HG03064 (cell line): ENCODE data around the gene HIF3A.

Experiments used
- ATAC-seq: cut with Tn5 transposase; IDR thresholded peaks from one replicate; pipeline ENCODE4 v1.9.1; 2021; ENCODE audit warnings: low read depth; ENCODE audit not compliant: unreplicated experiment

The HIF3A gene

GRCh38 chr19:46376241-46377153, 79.7 kb downstream of the HIF3A start:
- no peak for ATAC-seq

GRCh38 chr19:46378268-46378667, 81.4 kb downstream of the HIF3A start:
- no peak for ATAC-seq

GRCh38 chr19:46380690-46381089, 83.8 kb downstream of the HIF3A start:
- no peak for ATAC-seq

- ATAC-seq: no peak
Measured at GRCh38 chr19:46381346-46381745, 84.5 kb downstream of the HIF3A start.

GRCh38 chr19:46381756-46382345, 85.0 kb downstream of the HIF3A start:
- ATAC-seq: no peak

- no peak for ATAC-seq
Measured at GRCh38 chr19:46383171-46383815, 86.5 kb downstream of the HIF3A start.

GRCh38 chr19:46383846-46384245, 87.0 kb downstream of the HIF3A start:
- no peak for ATAC-seq

GRCh38 chr19:46384396-46384795, 87.6 kb downstream of the HIF3A start:
- no peak for ATAC-seq

GRCh38 chr19:46385636-46386035, 88.8 kb downstream of the HIF3A start:
- no peak for ATAC-seq

- no peak for ATAC-seq
Measured at GRCh38 chr19:46386151-46386550, 89.3 kb downstream of the HIF3A start.

GRCh38 chr19:46386996-46387712, 90.3 kb downstream of the HIF3A start:
- no peak for ATAC-seq

GRCh38 chr19:46387713-46388130, 90.9 kb downstream of the HIF3A start:
- no peak for ATAC-seq

- ATAC-seq: no peak
Measured at GRCh38 chr19:46388311-46389095, 91.7 kb downstream of the HIF3A start.

- no peak for ATAC-seq
Measured at GRCh38 chr19:46390121-46390858, 93.4 kb downstream of the HIF3A start.

- ATAC-seq: no peak
Measured at GRCh38 chr19:46390866-46391265, 94.0 kb downstream of the HIF3A start.

GRCh38 chr19:46391296-46392251, 94.7 kb downstream of the HIF3A start:
- no peak for ATAC-seq

- ATAC-seq: no peak
Measured at GRCh38 chr19:46392252-46392801, 95.5 kb downstream of the HIF3A start.

- no peak for ATAC-seq
Measured at GRCh38 chr19:46392837-46393236, 96.0 kb downstream of the HIF3A start.
